Panc1 (cell line): ENCODE data around the gene NIPA2. TPM values are rescaled to one million over a fixed set of nuclear protein-coding genes. Genes with fewer than 3 reads are reported as not detected.
"Not testable (repeated sequence)": the region's sequence is repeated elsewhere in the genome, so short reads cannot be mapped to it uniquely, and the experiment has no call there.

Experiments used
- ATAC-seq: fragments of 200-7000 bp; cut with Tn5 transposase; 2 replicates; pipeline ENCODE4 v1.9.1; 2020; ENCODE audit warnings: mild to moderate bottlenecking, moderate library complexity
- BruUV-seq: library from RNA; stranded (reverse); fragments of 400-500 nt; replicated peaks from 2 replicates; lab custom pipeline; 2021; lab: Mats Ljungman, UMichigan
- CTCF ChIA-PET: fragments of 300-600 bp; sonication (Branson Sonifier 250); formaldehyde crosslinking; loops from one replicate; lab custom pipeline; 2022; ENCODE audit warnings: antibody characterized with exemption; lab: Charles Lee
- POLR2A ChIA-PET: fragments of 300-600 bp; sonication (Branson Sonifier 250); formaldehyde crosslinking; loops from one replicate; lab custom pipeline; 2022; ENCODE audit warnings: antibody characterized with exemption; lab: Charles Lee
- DNase-seq: peaks from one replicate; pipeline ENCODE4 v3.0.0-alpha.2; 2010; ENCODE audit warnings: low read depth, low spot score
- H3K27ac ChIP-seq: 2 replicates; pipeline ENCODE4 v1.5.1; 2011; ENCODE audit warnings: mild to moderate bottlenecking, low read length, inconsistent platforms
- H3K27me3 ChIP-seq: fragments of 200-500 bp; sonication (Bioruptor generic); 2 replicates; pipeline ENCODE4 v1.6.0; 2014; ENCODE audit warnings: low read length, inconsistent platforms; ENCODE audit not compliant: control insufficient read depth, insufficient read depth
- H3K36me3 ChIP-seq: fragments of 200-500 bp; sonication (Bioruptor generic); 2 replicates; pipeline ENCODE4 v1.5.1; 2014; ENCODE audit warnings: inconsistent platforms, mild to moderate bottlenecking, low read length, moderate library complexity; ENCODE audit not compliant: control insufficient read depth, insufficient read depth
- H3K4me1 ChIP-seq: 2 replicates; pipeline ENCODE4 v1.5.1; 2011; ENCODE audit warnings: inconsistent platforms, mild to moderate bottlenecking, low read length, moderate library complexity; ENCODE audit not compliant: control insufficient read depth, insufficient read depth
- H3K4me3 ChIP-seq, 2 experiments: 2 replicates each; pipeline ENCODE4 v1.5.1; 2011 to 2012; ENCODE audit warnings: low read depth in 2 of 2, low read length in 2 of 2, mild to moderate bottlenecking in 2 of 2, inconsistent platforms in 1 of 2, moderate library complexity in 1 of 2
- H3K9me3 ChIP-seq: fragments of 200-500 bp; sonication (Bioruptor generic); 2 replicates; pipeline ENCODE4 v1.5.1; 2014; ENCODE audit warnings: low read depth, mild to moderate bottlenecking, inconsistent platforms, low read length, moderate library complexity; ENCODE audit not compliant: control insufficient read depth, insufficient read depth
- CTCF ChIP-seq: fragments of 450-650 bp; IDR thresholded peaks from 2 replicates; pipeline ENCODE4 v1.5.1; 2017; ENCODE audit warnings: mild to moderate bottlenecking
- POLR2AphosphoS5 ChIP-seq: IDR thresholded peaks from 2 replicates; pipeline ENCODE4 v1.6.1; 2012; ENCODE audit warnings: mild to moderate bottlenecking, low read depth, low read length, moderate library complexity
- REST ChIP-seq, 2 experiments: IDR thresholded peaks; 2 replicates each; pipeline ENCODE4 v1.6.1; 2011 to 2012; ENCODE audit warnings: low read depth in 2 of 2, control low read depth in 1 of 2, low read length in 1 of 2, mild to moderate bottlenecking in 1 of 2, moderate library complexity in 1 of 2; ENCODE audit not compliant: insufficient read depth in 1 of 2
- SIN3A ChIP-seq: IDR thresholded peaks from 2 replicates; pipeline ENCODE4 v1.6.1; 2012; ENCODE audit warnings: low read depth, mild to moderate bottlenecking, low read length, moderate library complexity, borderline replicate concordance; ENCODE audit not compliant: insufficient read depth
- TCF7L2 ChIP-seq: IDR thresholded peaks from 2 replicates; pipeline ENCODE4 v1.6.1; 2011; ENCODE audit warnings: mild to moderate bottlenecking, low read depth, low read length, inconsistent platforms
- in situ Hi-C: cut with HindIII; loops from 2 replicates; pipeline ENCODE4 v1.10.0; 2016; ENCODE audit warnings: low sequenced_read_pairs, low pct_unique_long_range_greater_than_20kb
- intact Hi-C: fragments of 100-400 bp; cut with micrococcal nuclease; formaldehyde crosslinking; loops from one replicate; pipeline ENCODE4 v1.10.0; 2022; ENCODE audit not compliant: unreplicated experiment
- total RNA-seq: library from RNA; stranded (reverse); gene quantifications from one replicate; pipeline ENCODE4 v1.2.1, GENCODE V29; 2021; ENCODE audit not compliant: unreplicated experiment

NIPA2 gene
- total RNA-seq, 1 experiment from 2014 or later: 94.8 TPM

GRCh38 chr15:22806156-22806555, 32.3 kb upstream of the NIPA2 start:
- no peak overlapping the region for H3K27ac ChIP-seq
- POLR2A ChIA-PET: interaction anchor here (0.8 kb wide), 1 partner anchor 27 kb away, joined by 3 read pairs; no protein-coding TSS in a partner anchor
- intact Hi-C loops: no loop called here
- CTCF ChIA-PET: no interaction called here
- no peak for DNase-seq
- in situ Hi-C loops: no loop called here
- H3K9me3 ChIP-seq: no peaks in the 10 kb centered on the region
- H3K4me1 ChIP-seq: peaks cover 7% of the 10 kb centered on the region; the same call in 1 of the 2 replicates
- H3K36me3 ChIP-seq: no peaks in the 10 kb centered on the region
- no peak for ATAC-seq
- BruUV-seq: no TSS peak
- H3K27me3 ChIP-seq: no peaks in the 10 kb centered on the region
- no peak overlapping the region for H3K4me3 ChIP-seq
- TF ChIP-seq CTCF: no peak
- no peak for TF ChIP-seq TCF7L2
- TF ChIP-seq REST (IDR thresholded peaks at IDR 0.05; ENCODE audit: insufficient read depth in 1 of 2, low read depth in 2 of 2, low read length in 1 of 2): no peak
- TF ChIP-seq SIN3A: no peak
- TF ChIP-seq POLR2AphosphoS5: no peak

- TF ChIP-seq SIN3A (no peak), POLR2AphosphoS5 (no peak), CTCF (no peak), REST (IDR thresholded peaks at IDR 0.05; ENCODE audit: insufficient read depth in 1 of 2, low read depth in 2 of 2, low read length in 1 of 2) (no peak), TCF7L2 (no peak)
- no peak for DNase-seq
- Histone ChIP-seq H3K4me3 (no peak overlapping the region), H3K9me3 (no peaks in the 10 kb centered on the region), H3K36me3 (no peaks in the 10 kb centered on the region), H3K27ac (no peak overlapping the region), H3K27me3 (no peaks in the 10 kb centered on the region), H3K4me1 (peaks cover 7% of the 10 kb centered on the region; the same call in 1 of the 2 replicates)
- BruUV-seq: no TSS peak
- ChIA-PET POLR2A (no interaction called here), CTCF (no interaction called here)
- intact Hi-C loops: no loop called here
- in situ Hi-C loops: no loop called here
- no peak for ATAC-seq
Measured at GRCh38 chr15:22806664-22807063, 31.8 kb upstream of the NIPA2 start.

- intact Hi-C loops, DNase-seq, H3K27me3 ChIP-seq, POLR2A ChIA-PET, H3K36me3 ChIP-seq, BruUV-seq, H3K9me3 ChIP-seq, in situ Hi-C loops, CTCF ChIA-PET, H3K4me1 ChIP-seq, H3K27ac ChIP-seq, ATAC-seq, H3K4me3 ChIP-seq: not testable (repeated sequence)
Measured at GRCh38 chr15:22807831-22808230, 30.6 kb upstream of the NIPA2 start.
